SKM-1 (cell line): ENCODE results near the gene KRT17.
"Not testable (repeated sequence)": the region's sequence is repeated elsewhere in the genome, so short reads cannot be mapped to it uniquely, and the experiment has no call there.

Experiments used
- DNase-seq: peaks from one replicate; lab custom pipeline; 2025; ENCODE audit not compliant: unreplicated experiment; lab: John Stamatoyannopoulos, UW

Gene KRT17

GRCh38 chr17:41599680-41600079, 24.7 kb downstream of the KRT17 start:
- no peak for DNase-seq

- no peak for DNase-seq
Observed at GRCh38 chr17:41595585-41595984, 28.8 kb downstream of the KRT17 start.

- no peak for DNase-seq
Observed at GRCh38 chr17:41594363-41594915, 29.9 kb downstream of the KRT17 start.

- DNase-seq = no peak
Observed at GRCh38 chr17:41593306-41593981, 30.9 kb downstream of the KRT17 start.

- no peak for DNase-seq
Observed at GRCh38 chr17:41592601-41593305, 31.6 kb downstream of the KRT17 start.

- no peak for DNase-seq
Observed at GRCh38 chr17:41589301-41589700, 35.1 kb downstream of the KRT17 start.

GRCh38 chr17:41588126-41588810, 36.1 kb downstream of the KRT17 start:
- no peak for DNase-seq

GRCh38 chr17:41586863-41587495, 37.4 kb downstream of the KRT17 start, which contains the start of gene KRT14:
Gene KRT14, minus strand, starts transcription at chr17:41586895. Its CDS starts 61 bp downstream, at chr17:41586834.
- DNase-seq = no peak

- no peak for DNase-seq
Observed at GRCh38 chr17:41585301-41586056, 38.9 kb downstream of the KRT17 start.

GRCh38 chr17:41584331-41584927, 39.9 kb downstream of the KRT17 start:
- DNase-seq = not testable (repeated sequence)

GRCh38 chr17:41583137-41584127, 40.9 kb downstream of the KRT17 start:
- DNase-seq = no peak

- not testable (repeated sequence) for DNase-seq
Observed at GRCh38 chr17:41582061-41582968, 42.1 kb downstream of the KRT17 start.

GRCh38 chr17:41581366-41582060, 42.9 kb downstream of the KRT17 start:
- no peak for DNase-seq

GRCh38 chr17:41580687-41581365, 43.5 kb downstream of the KRT17 start:
- DNase-seq = no peak

- DNase-seq = no peak
Observed at GRCh38 chr17:41580244-41580575, 44.2 kb downstream of the KRT17 start.

- DNase-seq = peak; percentile 74
Observed at GRCh38 chr17:41579484-41580243, 44.7 kb downstream of the KRT17 start.
